Naive B cell (primary cell): Measurements from ENCODE around the gene CDYL. TPM values are rescaled to one million over a fixed set of nuclear protein-coding genes. Genes with fewer than 3 reads are reported as not detected.

Experiments used
- ATAC-seq, 2 donors: fragments of 150-1000 bp; cut with Tn5 transposase; 2 replicates each; pipeline ENCODE4 v1.10.0; 2021; ENCODE audit warnings: low read depth in 2 of 2, mild to moderate bottlenecking in 2 of 2, moderate library complexity in 2 of 2
- DNase-seq: peaks from one replicate; pipeline ENCODE4 v3.0.0; 2022
- H3K27ac Mint-ChIP-seq, 6 donors: one replicate each; pipeline ENCODE4 v1.8.0; 2020 to 2022; ENCODE audit warnings: mild to moderate bottlenecking in 6 of 6, mixed read lengths in 6 of 6, moderate library complexity in 5 of 6, inconsistent platforms in 2 of 6
- H3K27me3 Mint-ChIP-seq, 3 donors: one replicate each; pipeline ENCODE4 v1.8.0; 2021 to 2022; ENCODE audit warnings: mixed read lengths in 3 of 3, mild to moderate bottlenecking in 1 of 3
- H3K36me3 Mint-ChIP-seq, 2 donors: one replicate each; pipeline ENCODE4 v1.8.0; 2020 to 2022; ENCODE audit warnings: mixed read lengths in 2 of 2, inconsistent platforms in 1 of 2, mild to moderate bottlenecking in 1 of 2
- H3K4me1 Mint-ChIP-seq, 3 donors: one replicate each; pipeline ENCODE4 v1.8.0; 2020 to 2022; ENCODE audit warnings: mixed read lengths in 3 of 3, inconsistent platforms in 1 of 3, mild to moderate bottlenecking in 1 of 3, moderate library complexity in 1 of 3
- H3K4me3 Mint-ChIP-seq, 8 donors: one replicate each; pipeline ENCODE4 v1.8.0; 2020 to 2022; ENCODE audit warnings: mild to moderate bottlenecking in 8 of 8, mixed read lengths in 8 of 8, moderate library complexity in 8 of 8, inconsistent platforms in 2 of 8
- H3K9me3 Mint-ChIP-seq, 7 donors: one replicate each; pipeline ENCODE4 v1.8.0; 2020 to 2022; ENCODE audit warnings: mixed read lengths in 7 of 7, mild to moderate bottlenecking in 5 of 7, inconsistent platforms in 2 of 7, moderate library complexity in 1 of 7
- polyA plus RNA-seq, 6 donors: library from polyadenylated mRNA; unstranded; fragments of 300-500 nt; fragmentation: Illumina TruSeq; gene quantifications; one replicate each; pipeline ENCODE4 v1.2.3, GENCODE V29; 2021; ENCODE audit warnings: low read depth in 6 of 6

Gene CDYL
- polyA plus RNA-seq, 6 donors from 2014 or later = 5.5 to 9.8 (median 7.8) TPM

DNA sequence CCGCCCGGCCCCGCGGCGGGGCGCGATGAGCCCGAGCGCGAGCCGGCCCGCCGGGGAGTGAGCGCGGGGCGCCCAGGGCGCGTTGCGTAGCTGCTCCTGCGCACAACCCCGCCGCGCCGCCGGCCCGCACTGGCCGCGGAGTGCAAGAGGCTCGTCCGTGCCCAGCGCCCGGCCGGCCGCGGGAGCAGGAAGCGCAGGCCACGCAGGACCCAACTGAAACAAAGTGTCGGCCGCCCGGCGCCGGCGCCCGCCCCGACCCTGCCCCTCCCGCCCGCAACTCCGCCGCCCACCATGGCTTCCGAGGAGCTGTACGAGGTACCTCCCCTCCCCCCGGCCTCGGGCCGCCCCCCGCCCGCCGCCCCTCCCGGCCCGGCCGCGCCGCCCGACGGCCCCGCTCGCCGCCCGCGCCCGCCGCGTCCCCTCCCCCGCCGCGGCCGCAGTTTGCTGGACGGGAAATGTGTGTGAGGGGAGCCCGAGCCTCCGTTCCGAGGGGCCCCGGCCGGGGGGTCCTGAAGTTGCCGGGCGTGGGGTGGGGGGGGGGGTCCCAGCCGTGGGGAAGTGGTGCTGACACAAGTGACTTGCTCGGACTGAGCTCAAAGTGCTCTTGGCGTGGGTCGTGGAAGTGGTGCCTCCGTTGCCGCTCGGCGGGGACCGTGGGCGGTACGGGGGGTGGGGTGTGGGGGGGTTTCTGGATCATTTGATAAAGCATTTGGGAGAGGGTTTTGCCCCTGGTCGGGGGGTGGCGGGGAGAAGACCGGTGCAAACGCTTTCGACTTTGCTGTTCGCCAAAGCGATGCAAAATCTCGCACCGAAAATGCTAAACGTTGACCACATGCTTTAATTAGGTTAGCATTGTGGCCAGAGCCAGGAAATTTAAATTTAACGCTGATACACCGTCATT, 539 bp downstream of the CDYL start:
- peak overlapping the region; percentile 82 to 96 (median 92) for H3K4me3 Mint-ChIP-seq
- peak overlapping the region; percentile 39 to 93 (median 86) for H3K27ac Mint-ChIP-seq
- no peaks in the 10 kb centered on the region for H3K27me3 Mint-ChIP-seq
- no peaks in the 10 kb centered on the region for H3K36me3 Mint-ChIP-seq
- peaks cover 43 to 50% (median 45%) of the 10 kb centered on the region in 3 donors for H3K4me1 Mint-ChIP-seq
- ATAC-seq (peak; percentile 13 to 15), DNase-seq (peak; percentile 36)
- H3K9me3 Mint-ChIP-seq = peaks cover 0 to 5% (median 0%) of the 10 kb centered on the region in 7 donors

- DNase-seq = peak; percentile 9
These were observed 1.3 kb downstream of the CDYL start for GRCh38 chr6:4777394-4777935.

DNA sequence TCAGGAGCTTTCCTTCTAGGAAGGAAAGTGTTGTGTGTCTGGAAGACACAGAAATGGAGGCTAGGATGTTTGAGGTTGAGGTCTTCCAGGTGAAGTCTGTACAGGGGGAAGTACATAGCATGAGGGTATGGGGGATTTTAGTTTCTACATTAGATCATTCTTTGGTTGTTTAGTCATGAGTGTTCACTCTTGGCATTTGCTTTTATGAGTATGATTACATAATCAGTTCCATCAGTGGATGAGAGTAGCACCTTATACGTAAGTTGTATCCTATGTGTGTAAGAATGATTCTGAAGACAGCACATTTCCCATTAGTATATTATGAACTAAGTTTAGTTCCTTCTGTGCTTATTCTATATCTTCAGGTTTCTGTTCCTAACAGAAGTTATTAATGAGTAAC, 1.9 kb downstream of the CDYL start:
- H3K36me3 Mint-ChIP-seq = no peaks in the 10 kb centered on the region
- peak overlapping the region in 4 of 6 donors; percentile 74 to 88 (median 82) for H3K27ac Mint-ChIP-seq
- peaks cover 0 to 5% (median 0%) of the 10 kb centered on the region in 7 donors for H3K9me3 Mint-ChIP-seq
- peak; percentile 6 for DNase-seq
- peaks cover 53 to 61% (median 58%) of the 10 kb centered on the region in 3 donors for H3K4me1 Mint-ChIP-seq
- H3K27me3 Mint-ChIP-seq = no peaks in the 10 kb centered on the region
- no peak for ATAC-seq
- H3K4me3 Mint-ChIP-seq = peak overlapping the region; percentile 82 to 96 (median 92)

More at GRCh38 chr6:4777394-4777935, 1.3 kb downstream of the CDYL start:
- ATAC-seq = no peak
- Mint-ChIP-seq H3K4me3 (peak overlapping the region; percentile 82 to 96 (median 92)), H3K9me3 (peaks cover 0 to 5% (median 0%) of the 10 kb centered on the region in 7 donors), H3K36me3 (no peaks in the 10 kb centered on the region), H3K4me1 (peaks cover 47 to 57% (median 52%) of the 10 kb centered on the region in 3 donors), H3K27me3 (no peaks in the 10 kb centered on the region), H3K27ac (peak overlapping the region; percentile 54 to 93 (median 86))

- H3K4me3 Mint-ChIP-seq = peak overlapping the region in 1 of 8 donors; percentile 44
- peaks cover 0 to 5% (median 0%) of the 10 kb centered on the region in 7 donors for H3K9me3 Mint-ChIP-seq
These were observed 4.2 kb downstream of the CDYL start for GRCh38 chr6:4780360-4780812.

DNA sequence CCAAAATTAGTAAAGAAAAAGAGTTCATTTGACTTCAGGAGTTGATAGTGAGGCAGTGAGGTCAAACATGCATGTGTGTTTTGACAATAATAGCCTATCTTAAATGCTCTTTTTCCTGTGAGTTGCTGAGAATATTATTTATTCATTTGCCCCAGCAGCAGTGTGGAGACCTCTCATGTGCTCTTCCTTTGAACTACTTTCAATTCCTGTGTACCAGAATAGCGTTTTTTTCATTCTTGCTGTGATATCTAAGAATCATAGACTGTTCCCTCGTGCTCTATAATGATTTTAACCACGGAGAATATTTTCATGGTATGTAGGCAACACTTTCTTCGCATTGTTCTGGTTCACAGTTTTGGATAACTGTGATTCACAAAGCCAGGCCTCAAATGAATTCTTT, 5.2 kb downstream of the CDYL start:
- peaks cover 58 to 76% (median 71%) of the 10 kb centered on the region in 3 donors for H3K4me1 Mint-ChIP-seq
- DNase-seq (peak; percentile 12), ATAC-seq (peak in 1 of 2 donors; percentile 34)
- no peaks in the 10 kb centered on the region for H3K36me3 Mint-ChIP-seq
- peaks cover 0 to 5% (median 0%) of the 10 kb centered on the region in 7 donors for H3K9me3 Mint-ChIP-seq
- peak overlapping the region in 3 of 6 donors; percentile 8 to 56 (median 46) for H3K27ac Mint-ChIP-seq
- peak overlapping the region; percentile 25 to 65 (median 53) for H3K4me3 Mint-ChIP-seq
- no peaks in the 10 kb centered on the region for H3K27me3 Mint-ChIP-seq

More at GRCh38 chr6:4780360-4780812, 4.2 kb downstream of the CDYL start:
- H3K4me1 Mint-ChIP-seq = peaks cover 51 to 71% (median 65%) of the 10 kb centered on the region in 3 donors
- no peaks in the 10 kb centered on the region for H3K27me3 Mint-ChIP-seq
- no peak overlapping the region for H3K27ac Mint-ChIP-seq
- DNase-seq = no peak
- H3K36me3 Mint-ChIP-seq = no peaks in the 10 kb centered on the region
- no peak for ATAC-seq

GRCh38 chr6:4781967-4782575, 5.9 kb downstream of the CDYL start:
- peak overlapping the region; percentile 3 to 65 (median 56) for H3K4me3 Mint-ChIP-seq
- H3K4me1 Mint-ChIP-seq = peaks cover 58 to 82% (median 71%) of the 10 kb centered on the region in 3 donors

GRCh38 chr6:4786996-4787395, 10.8 kb downstream of the CDYL start:
- Mint-ChIP-seq H3K27me3 (no peaks in the 10 kb centered on the region), H3K36me3 (peaks cover 0 to 6% of the 10 kb centered on the region in 2 donors), H3K4me1 (peaks cover 55 to 81% (median 64%) of the 10 kb centered on the region in 3 donors), H3K4me3 (no peak overlapping the region), H3K27ac (peak overlapping the region in 1 of 6 donors; percentile 10), H3K9me3 (no peaks in the 10 kb centered on the region)
- no peak for DNase-seq
- no peak for ATAC-seq

More at GRCh38 chr6:4781967-4782575, 5.9 kb downstream of the CDYL start:
- Mint-ChIP-seq H3K27me3 (no peaks in the 10 kb centered on the region), H3K36me3 (no peaks in the 10 kb centered on the region), H3K27ac (peak overlapping the region in 4 of 6 donors; percentile 8 to 65 (median 26)), H3K9me3 (peaks cover 0 to 5% (median 0%) of the 10 kb centered on the region in 7 donors)
- DNase-seq (no peak), ATAC-seq (no peak)

DNA sequence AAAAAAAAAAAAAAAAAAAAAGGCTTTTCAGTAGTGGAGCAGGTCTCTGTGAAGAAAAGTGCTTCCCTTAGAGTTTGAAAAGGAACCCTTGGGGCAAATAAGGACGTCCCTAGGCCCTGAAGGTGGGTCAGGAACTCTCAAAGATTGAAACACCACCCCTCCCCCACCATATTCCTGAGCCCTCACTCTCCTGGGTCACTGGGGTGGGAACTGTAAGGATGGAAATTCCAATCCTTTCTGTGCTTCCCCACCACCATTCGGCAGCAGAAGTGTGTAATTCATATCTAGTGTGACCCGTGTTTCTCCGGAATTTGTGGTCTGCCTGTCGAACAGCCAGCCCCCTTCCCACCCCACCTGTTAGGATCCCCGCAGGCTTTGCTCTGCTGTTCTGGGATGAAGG, 12.3 kb downstream of the CDYL start:
- DNase-seq (no peak), ATAC-seq (no peak)
- H3K4me1 Mint-ChIP-seq = peaks cover 42 to 69% (median 49%) of the 10 kb centered on the region in 3 donors
- no peaks in the 10 kb centered on the region for H3K27me3 Mint-ChIP-seq
- peaks cover 0 to 6% of the 10 kb centered on the region in 2 donors for H3K36me3 Mint-ChIP-seq
- no peaks in the 10 kb centered on the region for H3K9me3 Mint-ChIP-seq
- H3K4me3 Mint-ChIP-seq = peak overlapping the region in 3 of 8 donors; percentile 64 to 84 (median 78)
- H3K27ac Mint-ChIP-seq = peak overlapping the region in 2 of 6 donors; percentile 37 to 76

DNA sequence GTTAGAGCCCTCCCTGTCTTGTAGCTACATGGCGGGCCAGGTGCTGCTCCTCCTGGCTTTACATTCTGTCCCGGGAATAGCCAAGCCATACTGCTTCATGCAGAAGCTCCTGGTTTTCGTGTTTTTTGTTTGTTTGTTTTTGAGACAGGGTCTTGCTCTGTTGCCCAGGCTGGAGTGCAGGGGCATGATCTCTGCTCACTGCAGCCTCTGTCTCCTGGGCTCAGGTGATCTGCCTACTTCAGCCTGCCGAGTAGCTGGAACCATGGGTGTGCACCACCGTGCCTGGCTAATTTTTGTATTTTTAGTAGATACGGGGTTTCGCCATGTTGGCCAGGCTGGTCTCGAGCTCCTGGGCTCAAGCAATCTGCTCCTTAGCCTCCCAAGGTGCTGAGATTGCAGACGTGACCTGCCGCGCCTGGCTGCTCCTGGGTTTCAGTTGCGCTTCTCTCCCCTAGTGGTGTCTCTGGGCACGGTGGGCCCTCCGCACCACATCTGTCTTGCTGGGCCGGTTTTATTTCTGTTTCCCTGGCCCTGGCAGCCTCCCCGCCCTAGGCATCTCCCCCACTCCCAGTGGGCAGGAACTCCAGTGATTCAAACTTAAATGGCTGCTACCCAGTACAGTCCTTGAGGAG, 12.9 kb downstream of the CDYL start:
- H3K27me3 Mint-ChIP-seq = no peaks in the 10 kb centered on the region
- no peaks in the 10 kb centered on the region for H3K9me3 Mint-ChIP-seq
- ATAC-seq = peak; percentile 100
- peaks cover 0 to 6% of the 10 kb centered on the region in 2 donors for H3K36me3 Mint-ChIP-seq
- H3K4me3 Mint-ChIP-seq = peak overlapping the region in 7 of 8 donors; percentile 63 to 84 (median 78)
- H3K4me1 Mint-ChIP-seq = peaks cover 36 to 64% (median 43%) of the 10 kb centered on the region in 3 donors
- H3K27ac Mint-ChIP-seq = peak overlapping the region in 4 of 6 donors; percentile 61 to 93 (median 71)
- peak; percentile 66 for DNase-seq

- no peaks in the 10 kb centered on the region for H3K9me3 Mint-ChIP-seq
- ATAC-seq (no peak), DNase-seq (no peak)
- peak overlapping the region in 2 of 6 donors; percentile 9 to 52 for H3K27ac Mint-ChIP-seq
- H3K27me3 Mint-ChIP-seq = no peaks in the 10 kb centered on the region
- peak overlapping the region in 2 of 8 donors; percentile 64 to 78 for H3K4me3 Mint-ChIP-seq
- H3K4me1 Mint-ChIP-seq = peaks cover 34 to 53% (median 38%) of the 10 kb centered on the region in 3 donors
- peaks cover 0 to 6% of the 10 kb centered on the region in 2 donors for H3K36me3 Mint-ChIP-seq
These were observed 14.1 kb downstream of the CDYL start for GRCh38 chr6:4790158-4790899.

DNA sequence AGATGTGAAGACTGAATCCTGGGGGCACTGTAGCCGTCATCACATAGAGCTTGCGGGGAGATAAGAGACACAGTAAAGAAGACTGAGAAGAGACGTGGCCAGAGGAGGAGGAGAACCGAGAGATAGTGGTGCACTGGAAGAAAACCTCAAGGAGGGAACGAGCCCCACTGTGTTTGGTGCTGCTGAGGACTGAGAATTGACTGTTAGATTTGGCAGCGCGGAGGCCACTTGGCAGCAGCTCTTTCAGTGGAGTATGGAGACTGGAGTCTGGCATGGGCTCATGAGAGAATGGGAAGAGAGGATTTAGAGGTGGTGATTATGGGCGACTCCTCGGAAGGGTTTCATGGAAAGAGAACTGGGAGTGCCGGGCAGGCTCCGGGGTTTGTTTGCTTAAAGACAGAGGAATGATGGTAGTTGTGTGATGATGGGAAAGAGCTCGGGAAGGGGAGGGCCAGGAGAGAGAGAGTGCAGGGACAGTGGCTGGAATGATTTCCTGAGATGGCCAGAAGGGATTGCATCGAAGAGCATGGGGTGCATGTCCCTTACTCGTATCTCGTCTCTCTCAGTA, 18.0 kb downstream of the CDYL start:
- Mint-ChIP-seq H3K9me3 (peaks cover 0 to 4% (median 0%) of the 10 kb centered on the region in 7 donors), H3K4me3 (no peak overlapping the region), H3K27me3 (no peaks in the 10 kb centered on the region), H3K36me3 (no peaks in the 10 kb centered on the region), H3K4me1 (peaks cover 35 to 49% (median 37%) of the 10 kb centered on the region in 3 donors), H3K27ac (no peak overlapping the region)
- DNase-seq = no peak
- no peak for ATAC-seq

GRCh38 chr6:4797587-4797986, 21.4 kb downstream of the CDYL start:
- Mint-ChIP-seq H3K27me3 (no peaks in the 10 kb centered on the region), H3K4me1 (peaks cover 41 to 52% (median 45%) of the 10 kb centered on the region in 3 donors), H3K36me3 (no peaks in the 10 kb centered on the region), H3K9me3 (peaks cover 0 to 13% (median 8%) of the 10 kb centered on the region in 7 donors), H3K4me3 (no peak overlapping the region), H3K27ac (peak overlapping the region in 4 of 6 donors; percentile 2 to 83 (median 47))
- DNase-seq (no peak), ATAC-seq (no peak)
